B cell (primary cell): ENCODE data around the gene VPS11. TPM values are rescaled to one million over a fixed set of nuclear protein-coding genes. Genes with fewer than 3 reads are reported as not detected.

Experiments used
- ATAC-seq: fragments of 200-7000 bp; cut with Tn5 transposase; one replicate; pipeline ENCODE4 v1.10.0; 2021; ENCODE audit warnings: low read depth, mild to moderate bottlenecking, moderate number of reproducible peaks, moderate library complexity
- CTCF ChIA-PET: fragments of 350-600 bp; sonication (Branson Sonifier 250); formaldehyde crosslinking; loops from one replicate; lab custom pipeline; 2021; ENCODE audit warnings: antibody characterized with exemption, inconsistent platforms; lab: Charles Lee
- POLR2A ChIA-PET: fragments of 350-600 bp; sonication (Branson Sonifier 250); formaldehyde crosslinking; loops from one replicate; lab custom pipeline; 2021; ENCODE audit warnings: antibody characterized with exemption; lab: Charles Lee
- DNase-seq: peaks from one replicate; pipeline ENCODE4 v3.0.0; 2013
- H2AFZ ChIP-seq: 2 replicates; pipeline ENCODE4 v1.6.1; 2012; ENCODE audit warnings: mild to moderate bottlenecking, low read depth, low read length; ENCODE audit not compliant: insufficient read depth, poor library complexity, severe bottlenecking
- H3K27ac ChIP-seq, 2 donors: 1 replicate in 1 of 2; 2 replicates in 1 of 2; pipeline ENCODE4 v1.5.1; 2012 to 2013; ENCODE audit warnings: low read length in 2 of 2, mild to moderate bottlenecking in 2 of 2, moderate library complexity in 1 of 2
- H3K27me3 ChIP-seq, 4 experiments: fragments of 200-600 bp in 1 of 4; sonication (generic) in 1 of 4; replicated peaks in 1 of 4; 1 replicate in 2 of 4; 2 replicates in 2 of 4; pipeline versions ENCODE4 v1.6.1 to v1.7.0; 2013 to 2016; ENCODE audit warnings: low read length in 3 of 4, mild to moderate bottlenecking in 2 of 4, mixed read lengths in 1 of 4, moderate library complexity in 1 of 4; ENCODE audit not compliant: insufficient read depth in 4 of 4, control insufficient read depth in 3 of 4; ENCODE audit errors: control extremely low read depth in 1 of 4
- H3K36me3 ChIP-seq, 2 experiments: replicated peaks in 1 of 2; 1 replicate in 1 of 2; 2 replicates in 1 of 2; pipeline versions ENCODE4 v1.6.1 to v1.7.1; 2013; ENCODE audit warnings: low read length in 1 of 2; ENCODE audit not compliant: insufficient read depth in 2 of 2, control insufficient read depth in 1 of 2; ENCODE audit errors: control extremely low read depth in 1 of 2, extremely low read depth in 1 of 2
- H3K4me1 ChIP-seq, 2 donors: fragments of 200-600 bp in 1 of 2; sonication (generic) in 1 of 2; 1 replicate in 1 of 2; 2 replicates in 1 of 2; pipeline versions ENCODE4 v1.5.1 to v1.6.1; 2013 to 2017; ENCODE audit warnings: low read length in 2 of 2; ENCODE audit not compliant: control insufficient read depth in 2 of 2, insufficient read depth in 2 of 2
- H3K4me2 ChIP-seq: replicated peaks from 2 replicates; pipeline ENCODE3; 2012; ENCODE audit warnings: mild to moderate bottlenecking, low read depth, low read length; ENCODE audit not compliant: poor library complexity, severe bottlenecking
- H3K4me3 ChIP-seq, 5 experiments: fragments of 200-600 bp in 1 of 5; sonication (generic) in 1 of 5; 1 replicate in 3 of 5; 2 replicates in 2 of 5; pipeline versions ENCODE4 v1.5.1 to v1.7.0; 2011 to 2016; ENCODE audit warnings: low read length in 4 of 5, mild to moderate bottlenecking in 4 of 5, low read depth in 2 of 5, control low read depth in 1 of 5, moderate library complexity in 1 of 5; ENCODE audit not compliant: insufficient read depth in 1 of 5; ENCODE audit errors: control extremely low read depth in 1 of 5, extremely low read depth in 1 of 5
- H3K79me2 ChIP-seq: fragments of 200-600 bp; sonication (generic); one replicate; pipeline ENCODE4 v1.6.0; 2016; ENCODE audit warnings: low read length; ENCODE audit not compliant: control insufficient read depth, insufficient read depth
- H3K9ac ChIP-seq: fragments of 200-600 bp; sonication (generic); 2 replicates; pipeline ENCODE4 v1.6.1; 2017; ENCODE audit warnings: mild to moderate bottlenecking, low read length, moderate library complexity
- H3K9me3 ChIP-seq, 3 donors: one replicate each; pipeline versions ENCODE4 v1.6.1 to v1.7.1; 2013; ENCODE audit warnings: low read length in 2 of 3; ENCODE audit not compliant: control insufficient read depth in 2 of 3, insufficient read depth in 1 of 3; ENCODE audit errors: control extremely low read depth in 1 of 3
- H4K20me1 ChIP-seq: 2 replicates; pipeline ENCODE4 v1.6.0; 2012; ENCODE audit warnings: mild to moderate bottlenecking, low read length; ENCODE audit not compliant: insufficient read depth, control insufficient read depth, poor library complexity, severe bottlenecking
- H3K27ac Mint-ChIP-seq: one replicate; pipeline ENCODE4 v1.8.0; 2021; ENCODE audit warnings: mixed read lengths
- H3K27me3 Mint-ChIP-seq: one replicate; pipeline ENCODE4 v1.8.0; 2021; ENCODE audit warnings: mixed read lengths
- H3K4me1 Mint-ChIP-seq: one replicate; pipeline ENCODE4 v1.8.0; 2021; ENCODE audit warnings: mixed read lengths
- H3K4me3 Mint-ChIP-seq: one replicate; pipeline ENCODE4 v1.8.0; 2021; ENCODE audit warnings: mixed read lengths
- H3K9me3 Mint-ChIP-seq: one replicate; pipeline ENCODE4 v1.8.0; 2022; ENCODE audit warnings: mixed read lengths; ENCODE audit not compliant: insufficient read depth
- CTCF ChIP-seq: fragments of 200-600 bp; IDR thresholded peaks from one replicate; pipeline ENCODE4 v1.8.0; 2022; ENCODE audit warnings: antibody characterized with exemption, mild to moderate bottlenecking
- EZH2 ChIP-seq: IDR thresholded peaks from 2 replicates; pipeline ENCODE4 v1.6.1; 2012; ENCODE audit warnings: borderline replicate concordance, low read depth, mild to moderate bottlenecking, moderate library complexity, low read length; ENCODE audit not compliant: insufficient read depth, poor library complexity, severe bottlenecking
- WGBS: methylation state at CpG from one replicate; pipeline ENCODE4 v1.1.5; 2013; ENCODE audit warnings: missing lambda C conversion rate; ENCODE audit not compliant: insufficient coverage; 5-methylcytosine and 5-hydroxymethylcytosine counted together
- intact Hi-C: fragments of 100-400 bp; cut with micrococcal nuclease; formaldehyde crosslinking; loops from one replicate; pipeline ENCODE4 v1.10.0; 2022
- polyA plus RNA-seq: library from polyadenylated mRNA; depleted of rRNA; stranded (reverse); fragments of >200 nt; gene quantifications from 2 replicates; pipeline ENCODE4 v1.2.3, GENCODE V29; 2012
- total RNA-seq, 2 donors: library from RNA; stranded (reverse); fragments of 120-200 nt in 1 of 2; gene quantifications; 1 replicate in 1 of 2; 2 replicates in 1 of 2; pipeline versions ENCODE4 v1.2.3 to v1.2.4, GENCODE V29; 2013 to 2022

The VPS11 gene
- total and polyA plus RNA-seq, 2 donors (not counting 1 experiment from before 2014, with no cell fraction given), result 35.7 to 64.7 TPM

DNA sequence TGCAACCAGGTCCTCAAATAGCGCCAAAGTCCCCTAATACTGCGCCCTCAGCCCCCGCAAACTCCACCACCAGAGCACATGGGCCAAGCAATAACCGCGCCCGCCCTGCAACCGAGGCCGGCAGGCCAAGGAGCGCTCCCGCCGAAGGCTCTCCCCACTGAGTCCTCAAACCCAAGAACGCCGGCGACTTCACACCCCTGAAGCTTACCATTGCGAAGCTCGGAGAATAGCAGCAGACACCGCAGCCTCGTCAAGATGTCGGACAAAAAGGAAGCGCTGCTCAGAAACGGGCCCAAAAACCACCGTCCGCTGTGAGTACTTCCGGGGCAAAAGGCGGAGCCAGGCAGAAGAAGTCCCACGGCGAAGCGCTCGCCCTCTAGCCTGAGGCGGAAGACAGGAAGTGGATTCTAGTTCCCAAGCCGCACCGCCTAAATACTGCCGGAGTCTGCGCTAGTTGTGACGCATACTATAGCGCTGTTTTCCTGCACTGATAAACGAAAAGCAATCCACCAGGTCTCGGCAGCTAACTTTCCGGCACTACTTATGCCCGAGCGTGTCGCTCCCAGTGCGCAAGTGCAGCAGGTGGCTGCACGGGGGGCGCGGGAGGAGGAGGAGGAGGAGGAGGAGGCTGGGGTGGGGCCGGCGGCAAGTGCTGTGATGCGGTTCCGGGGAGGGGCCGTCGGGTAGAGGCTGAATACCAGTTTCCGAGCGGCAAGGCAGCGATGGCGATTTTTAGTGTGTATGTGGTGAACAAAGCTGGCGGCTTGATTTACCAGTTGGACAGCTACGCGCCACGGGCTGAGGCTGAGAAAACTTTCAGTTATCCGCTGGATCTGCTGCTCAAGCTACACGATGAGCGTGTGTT lies 49.3 kb upstream of the VPS11 start, which contains the start of the genes RPS25 and TRAPPC4:
RPS25 (minus strand) TSS at position 270 of the 865 bp plus-strand sequence; CDS start at position 211, 59 bp downstream.
TRAPPC4 (plus strand) TSS at position 693 of the 865 bp plus-strand sequence; CDS start at position 723, 30 bp downstream.
- Mint-ChIP-seq H3K27me3 (no peaks in the 10 kb centered on the region), H3K27ac (peak within 1 kb of the TSS; percentile 100), H3K4me3 (peak within 1 kb of the TSS; percentile 100), H3K9me3 (no peaks in the 10 kb centered on the region), H3K4me1 (peaks cover 46% of the 10 kb centered on the region)
- H2AFZ ChIP-seq, result peak within 1 kb of the TSS; percentile 79
- POLR2A ChIA-PET, result interaction anchor here (0.7 to 3.3 kb wide), 8 partner anchors 12 to 582 kb away, joined by 3 to 18 read pairs (median 6); partner anchors contain the start of genes CENATAC, DPAGT1, KMT2A and SLC37A4
- peak within 1 kb of the TSS; percentile 91 for H3K9ac ChIP-seq
- peak; percentile 91 for ATAC-seq
- H3K9me3 ChIP-seq, result no peaks in the 10 kb centered on the region
- peaks cover 2 to 51% of the 10 kb centered on the region in 2 experiments for H3K36me3 ChIP-seq
- peak; percentile 98 for DNase-seq
- H3K4me1 ChIP-seq, result peaks cover 27 to 34% of the 10 kb centered on the region in 2 donors
- H3K4me2 ChIP-seq, result peak within 1 kb of the TSS; percentile 77
- CTCF ChIA-PET, result interaction anchor here (0.8 to 3.0 kb wide), 4 partner anchors 12 to 49 kb away, joined by 3 to 14 read pairs (median 6); partner anchors contain the start of genes CENATAC, SLC37A4 and VPS11
- H3K27me3 ChIP-seq, result no peaks in the 10 kb centered on the region
- TF ChIP-seq CTCF (no peak), EZH2 (no peak)
- H3K4me3 ChIP-seq, result peak within 1 kb of the TSS; percentile 85 to 98 (median 93)
- H3K79me2 ChIP-seq, result peaks cover 65% of the 10 kb centered on the region
- H4K20me1 ChIP-seq, result peaks cover 15% of the 10 kb centered on the region
- intact Hi-C loops, result loop anchor here (1.0 to 5.0 kb wide), 10 partner anchors 12 to 617 kb away; partner anchors contain the start of genes ATP5MG, CBL, CENATAC and DDX6
- peak within 1 kb of the TSS; percentile 91 to 92 for H3K27ac ChIP-seq
- WGBS, result under 1% methylated on average over 63 of the region's 63 CpGs
